NCI-H2081 treated with DMSO at 0.1 percent for 48 hours (cell line): ENCODE results near the gene ADRA2B.
"Not testable (repeated sequence)": the region's sequence is repeated elsewhere in the genome, so short reads cannot be mapped to it uniquely, and the experiment has no call there.

Experiments
- DNase-seq: peaks from one replicate; lab custom pipeline; 2025; lab: John Stamatoyannopoulos, UW

Gene ADRA2B

GRCh38 chr2:96069878-96070277, 46.5 kb downstream of the ADRA2B start:
- DNase-seq, result not testable (repeated sequence)

- DNase-seq, result peak; percentile 74
These were observed 48.3 kb downstream of the ADRA2B start for GRCh38 chr2:96067902-96068581.

- DNase-seq, result not testable (repeated sequence)
These were observed 49.2 kb downstream of the ADRA2B start for GRCh38 chr2:96067098-96067660.

GRCh38 chr2:96066511-96066910, 49.9 kb downstream of the ADRA2B start:
- not testable (repeated sequence) for DNase-seq

- not testable (repeated sequence) for DNase-seq
These were observed 50.4 kb downstream of the ADRA2B start for GRCh38 chr2:96065954-96066353.

GRCh38 chr2:96065381-96065930, 50.9 kb downstream of the ADRA2B start:
- no peak for DNase-seq

GRCh38 chr2:96064760-96065159, 51.6 kb downstream of the ADRA2B start:
- DNase-seq, result not testable (repeated sequence)

- not testable (repeated sequence) for DNase-seq
These were observed 52.2 kb downstream of the ADRA2B start for GRCh38 chr2:96064047-96064675.

GRCh38 chr2:96063116-96063899, 53.1 kb downstream of the ADRA2B start:
- DNase-seq, result not testable (repeated sequence)
